NT2/D1 (cell line): ENCODE results near the gene CACNA1I.

Source experiments
- SUZ12 ChIP-seq: IDR thresholded peaks from 2 replicates; pipeline ENCODE4 v1.6.1; 2011; ENCODE audit not compliant: insufficient read length, insufficient read depth; ENCODE audit errors: extremely low read depth
- YY1 ChIP-seq: IDR thresholded peaks from 2 replicates; pipeline ENCODE4 v1.6.1; 2011; ENCODE audit not compliant: insufficient read length, insufficient read depth
- ZNF274 ChIP-seq: IDR thresholded peaks from 2 replicates; pipeline ENCODE4 v1.6.1; 2011; ENCODE audit warnings: mild to moderate bottlenecking, low read depth, low read length

GRCh38 chr22:39526736-39527171 is 43.8 kb upstream of the CACNA1I start:
- TF ChIP-seq SUZ12: no peak
- no peak for TF ChIP-seq ZNF274
- TF ChIP-seq YY1: no peak
